Left kidney (tissue), 8 donors: ENCODE measurements around the gene DLGAP5. TPM values are rescaled to one million over a fixed set of nuclear protein-coding genes. Genes with fewer than 3 reads are reported as not detected.

Experiments
- DNase-seq: peaks from one replicate; pipeline ENCODE4 v3.0.0-alpha.2; 2013
- long read RNA-seq, 8 donors: transcript quantifications; one replicate each; lab custom pipeline, GENCODE V29; 2026
- polyA plus RNA-seq: library from polyadenylated mRNA; unstranded; fragments of 120-200 nt; gene quantifications from one replicate; pipeline ENCODE4 v1.2.1, GENCODE V29; 2013; ENCODE audit not compliant: insufficient read length

DLGAP5 gene
- polyA plus RNA-seq: 49.9 TPM
- long read RNA-seq, donor 1, partial matches to known transcripts: 8 of 8 reads
- long read RNA-seq, donor 1, other reads (novel, unspliced or antisense): 0 of 8 reads
- long read RNA-seq, donor 2, partial matches to known transcripts: 0 of 3 reads
- long read RNA-seq, donor 2, other reads (novel, unspliced or antisense): 0 of 3 reads
- long read RNA-seq, donor 3, partial matches to known transcripts: 0 of 1 reads
- long read RNA-seq, donor 3, other reads (novel, unspliced or antisense): 0 of 1 reads
- long read RNA-seq, donor 4: 0 reads
- long read RNA-seq, donor 5, partial matches to known transcripts: 7 of 10 reads
- long read RNA-seq, donor 5, other reads (novel, unspliced or antisense): 0 of 10 reads
- long read RNA-seq, donor 6, partial matches to known transcripts: 6 of 8 reads
- long read RNA-seq, donor 6, other reads (novel, unspliced or antisense): 0 of 8 reads
- long read RNA-seq, donor 7, partial matches to known transcripts: 0 of 4 reads
- long read RNA-seq, donor 7, other reads (novel, unspliced or antisense): 0 of 4 reads
- long read RNA-seq, donor 8, partial matches to known transcripts: 0 of 3 reads
- long read RNA-seq, donor 8, other reads (novel, unspliced or antisense): 0 of 3 reads

- DNase-seq: peak; percentile 99
Measured at GRCh38 chr14:55191203-55192053, at the start of gene DLGAP5. Gene DLGAP5, minus strand, starts transcription at chr14:55191585. Its CDS starts 2,406 bp downstream, at chr14:55189179.

- DNase-seq: peak; percentile 19
Measured at GRCh38 chr14:55240526-55241178, 49.3 kb upstream of the DLGAP5 start.

- DNase-seq: no peak
Measured at GRCh38 chr14:55239320-55239719, 47.9 kb upstream of the DLGAP5 start.

GRCh38 chr14:55238019-55238680 is 46.8 kb upstream of the DLGAP5 start:
- DNase-seq: no peak

GRCh38 chr14:55233591-55233990 is 42.2 kb upstream of the DLGAP5 start:
- no peak for DNase-seq

- DNase-seq: no peak
Measured at GRCh38 chr14:55228261-55228660, 36.9 kb upstream of the DLGAP5 start.

- no peak for DNase-seq
Measured at GRCh38 chr14:55223364-55223763, 32.0 kb upstream of the DLGAP5 start.

GRCh38 chr14:55221968-55222367 is 30.6 kb upstream of the DLGAP5 start:
- DNase-seq: no peak

GRCh38 chr14:55221186-55221585 is 29.8 kb upstream of the DLGAP5 start:
- no peak for DNase-seq

- DNase-seq: no peak
Measured at GRCh38 chr14:55220230-55220629, 28.8 kb upstream of the DLGAP5 start.

GRCh38 chr14:55212634-55213033 is 21.2 kb upstream of the DLGAP5 start:
- no peak for DNase-seq

- no peak for DNase-seq
Measured at GRCh38 chr14:55207832-55208231, 16.4 kb upstream of the DLGAP5 start.

GRCh38 chr14:55206175-55206693 is 14.8 kb upstream of the DLGAP5 start:
- DNase-seq: no peak

- DNase-seq: no peak
Measured at GRCh38 chr14:55201219-55202101, 10.1 kb upstream of the DLGAP5 start.

GRCh38 chr14:55200651-55201050 is 9.3 kb upstream of the DLGAP5 start:
- DNase-seq: no peak

GRCh38 chr14:55198749-55199148 is 7.4 kb upstream of the DLGAP5 start:
- no peak for DNase-seq

GRCh38 chr14:55194656-55195355 is 3.4 kb upstream of the DLGAP5 start:
- DNase-seq: no peak

- no peak for DNase-seq
Measured at GRCh38 chr14:55192054-55192621, 753 bp upstream of the DLGAP5 start.

- DNase-seq: no peak
Measured at GRCh38 chr14:55190906-55191202, 531 bp downstream of the DLGAP5 start.
